Tibial nerve (tissue), 4 donors: ENCODE data around the gene LIMS1.
"Not testable (repeated sequence)": the region's sequence is repeated elsewhere in the genome, so short reads cannot be mapped to it uniquely, and the experiment has no call there.

Source experiments
- CTCF ChIP-seq, 5 experiments: fragments of 200-600 bp in 3 of 5; fragments of 450-650 bp in 2 of 5; sonication (generic) in 3 of 5; IDR thresholded peaks; one replicate each; pipeline ENCODE4 v1.5.1; 2016 to 2019; ENCODE audit warnings: antibody characterized with exemption in 5 of 5, mild to moderate bottlenecking in 3 of 5, moderate library complexity in 2 of 5
- EP300 ChIP-seq, 2 donors: sonication (generic); formaldehyde crosslinking; IDR thresholded peaks; one replicate each; pipeline ENCODE4 v1.6.1; 2017; ENCODE audit warnings: antibody characterized with exemption in 2 of 2, mild to moderate bottlenecking in 1 of 2

GRCh38 chr2:108507620-108508019 lies 26.6 kb upstream of the LIMS1 start:
- TF ChIP-seq CTCF, EP300 (IDR thresholded peaks at IDR 0.05): not testable (repeated sequence)
